ES-I3 (cell line): ENCODE results near the gene MYL12B.
"Not testable (repeated sequence)": the region's sequence is repeated elsewhere in the genome, so short reads cannot be mapped to it uniquely, and the experiment has no call there.

Experiments used
- H3K36me3 ChIP-seq: 2 replicates; pipeline ENCODE4 v1.6.1; 2013; ENCODE audit warnings: mild to moderate bottlenecking, low read length, control low read depth, moderate library complexity; ENCODE audit not compliant: insufficient read depth
- H3K4me1 ChIP-seq: 2 replicates; pipeline ENCODE4 v1.6.1; 2013; ENCODE audit warnings: mild to moderate bottlenecking, control low read depth, low read length; ENCODE audit not compliant: insufficient read depth
- H3K9ac ChIP-seq: 2 replicates; pipeline ENCODE4 v1.6.1; 2013; ENCODE audit warnings: low read depth, mild to moderate bottlenecking, low read length, moderate library complexity
- H3K9me3 ChIP-seq: 2 replicates; pipeline ENCODE4 v1.6.1; 2013; ENCODE audit warnings: mild to moderate bottlenecking, low read length, moderate library complexity; ENCODE audit not compliant: control insufficient read depth, insufficient read depth

MYL12B gene

GRCh38 chr18:3261373-3262233 lies at the start of gene MYL12B:
TSS of gene MYL12B (plus strand) at chr18:3262133. CDS start at chr18:3272899, 10,766 bp downstream.
- H3K9me3 ChIP-seq: no peaks in the 10 kb centered on the region
- peak within 1 kb of the TSS; percentile 75 for H3K9ac ChIP-seq
- peaks cover 13% of the 10 kb centered on the region for H3K4me1 ChIP-seq
- peaks cover 1% of the 10 kb centered on the region; the same call in 1 of the 2 replicates for H3K36me3 ChIP-seq

GRCh38 chr18:3212657-3213056 lies 49.3 kb upstream of the MYL12B start:
- Histone ChIP-seq H3K4me1 (peaks cover 7% of the 10 kb centered on the region), H3K9me3 (no peaks in the 10 kb centered on the region), H3K36me3 (no peaks in the 10 kb centered on the region), H3K9ac (no peak overlapping the region)

- H3K9me3 ChIP-seq: no peaks in the 10 kb centered on the region
- no peak overlapping the region for H3K9ac ChIP-seq
- H3K4me1 ChIP-seq: peaks cover 5% of the 10 kb centered on the region; the same call in 1 of the 2 replicates
- no peaks in the 10 kb centered on the region for H3K36me3 ChIP-seq
These were observed 48.5 kb upstream of the MYL12B start for GRCh38 chr18:3213300-3214059.

- H3K9me3 ChIP-seq: no peaks in the 10 kb centered on the region
- no peak overlapping the region for H3K9ac ChIP-seq
- H3K36me3 ChIP-seq: no peaks in the 10 kb centered on the region
- peaks cover 5% of the 10 kb centered on the region; the same call in 1 of the 2 replicates for H3K4me1 ChIP-seq
These were observed 46.9 kb upstream of the MYL12B start for GRCh38 chr18:3214855-3215637.

GRCh38 chr18:3216987-3217386 lies 44.9 kb upstream of the MYL12B start:
- Histone ChIP-seq H3K36me3 (no peaks in the 10 kb centered on the region), H3K9ac (no peak overlapping the region), H3K9me3 (no peaks in the 10 kb centered on the region), H3K4me1 (peaks cover under 1% of the 10 kb centered on the region; the same call in 1 of the 2 replicates)

GRCh38 chr18:3217948-3218647 lies 43.8 kb upstream of the MYL12B start:
- Histone ChIP-seq H3K9ac (no peak overlapping the region), H3K9me3 (no peaks in the 10 kb centered on the region), H3K36me3 (no peaks in the 10 kb centered on the region), H3K4me1 (no peaks in the 10 kb centered on the region)

- Histone ChIP-seq H3K4me1 (no peaks in the 10 kb centered on the region), H3K9ac (no peak overlapping the region), H3K9me3 (no peaks in the 10 kb centered on the region), H3K36me3 (no peaks in the 10 kb centered on the region)
These were observed 43.1 kb upstream of the MYL12B start for GRCh38 chr18:3218819-3219218.

GRCh38 chr18:3219241-3219630 lies 42.7 kb upstream of the MYL12B start:
- Histone ChIP-seq H3K4me1 (no peaks in the 10 kb centered on the region), H3K9ac (no peak overlapping the region), H3K36me3 (no peaks in the 10 kb centered on the region), H3K9me3 (no peaks in the 10 kb centered on the region)

GRCh38 chr18:3219631-3220335 lies 42.1 kb upstream of the MYL12B start, which contains the start of gene MYOM1:
TSS of gene MYOM1 (minus strand) at chr18:3219968. CDS start at chr18:3215223, 4,745 bp downstream.
- Histone ChIP-seq H3K4me1 (no peaks in the 10 kb centered on the region), H3K9ac (no peak within 1 kb of the TSS), H3K36me3 (no peaks in the 10 kb centered on the region), H3K9me3 (no peaks in the 10 kb centered on the region)

GRCh38 chr18:3220868-3221267 lies 41.1 kb upstream of the MYL12B start:
- H3K36me3 ChIP-seq, H3K9me3 ChIP-seq, H3K9ac ChIP-seq, H3K4me1 ChIP-seq: not testable (repeated sequence)

- H3K9me3 ChIP-seq: no peaks in the 10 kb centered on the region
- H3K4me1 ChIP-seq: no peaks in the 10 kb centered on the region
- H3K36me3 ChIP-seq: no peaks in the 10 kb centered on the region
- H3K9ac ChIP-seq: no peak overlapping the region
These were observed 40.4 kb upstream of the MYL12B start for GRCh38 chr18:3221496-3221895.

GRCh38 chr18:3223356-3223755 lies 38.6 kb upstream of the MYL12B start:
- no peaks in the 10 kb centered on the region for H3K4me1 ChIP-seq
- H3K36me3 ChIP-seq: no peaks in the 10 kb centered on the region
- no peaks in the 10 kb centered on the region for H3K9me3 ChIP-seq
- no peak overlapping the region for H3K9ac ChIP-seq

GRCh38 chr18:3224223-3224622 lies 37.7 kb upstream of the MYL12B start:
- Histone ChIP-seq H3K9me3 (no peaks in the 10 kb centered on the region), H3K36me3 (no peaks in the 10 kb centered on the region), H3K9ac (no peak overlapping the region), H3K4me1 (no peaks in the 10 kb centered on the region)
